Breast epithelium (tissue), 4 donors: ENCODE results near the gene SLC39A11. TPM values are rescaled to one million over a fixed set of nuclear protein-coding genes. Genes with fewer than 3 reads are reported as not detected.
"Not testable (repeated sequence)": the region's sequence is repeated elsewhere in the genome, so short reads cannot be mapped to it uniquely, and the experiment has no call there.

ENCODE experiments used
- DNase-seq, 2 donors: peaks; one replicate each; pipeline ENCODE4 v3.0.0-alpha.2; 2019; ENCODE audit warnings: low spot score in 2 of 2
- H3K27ac ChIP-seq, 2 donors: fragments of 200-600 bp; sonication (generic) in 1 of 2; one replicate each; pipeline ENCODE4 v1.5.1; 2016 to 2019; ENCODE audit warnings: mild to moderate bottlenecking in 1 of 2
- H3K27me3 ChIP-seq, 2 donors: fragments of 200-600 bp; sonication (generic) in 1 of 2; one replicate each; pipeline versions ENCODE4 v1.5.1 to v1.6.0; 2017 to 2019; ENCODE audit warnings: control low read depth in 1 of 2, mild to moderate bottlenecking in 1 of 2
- H3K36me3 ChIP-seq: fragments of 200-600 bp; one replicate; pipeline ENCODE4 v1.5.1; 2019
- H3K4me1 ChIP-seq, 2 donors: fragments of 200-600 bp; sonication (generic); one replicate each; pipeline ENCODE4 v1.5.1; 2016 to 2019; ENCODE audit warnings: control low read depth in 1 of 2
- H3K4me3 ChIP-seq, 3 donors: fragments of 200-600 bp; sonication (generic); 1 replicate in 2 of 3; 2 replicates in 1 of 3; pipeline ENCODE4 v1.5.1; 2016 to 2019; ENCODE audit warnings: mild to moderate bottlenecking in 3 of 3, moderate library complexity in 2 of 3
- H3K9me3 ChIP-seq, 2 donors: fragments of 200-600 bp; sonication (generic) in 1 of 2; one replicate each; pipeline ENCODE4 v1.5.1; 2016 to 2019; ENCODE audit warnings: control low read depth in 1 of 2
- POLR2A ChIP-seq: fragments of 450-650 bp; IDR thresholded peaks from one replicate; pipeline ENCODE4 v1.6.1; 2016; ENCODE audit warnings: antibody characterized with exemption, mild to moderate bottlenecking, moderate library complexity
- POLR2AphosphoS5 ChIP-seq, 3 donors: sonication (generic); formaldehyde crosslinking; IDR thresholded peaks; one replicate each; pipeline ENCODE4 v1.6.1; 2017; ENCODE audit warnings: antibody characterized with exemption in 3 of 3
- intact Hi-C: fragments of 100-400 bp; cut with DNase I; formaldehyde crosslinking; loops from one replicate; pipeline ENCODE4 v1.15.1; 2023; ENCODE audit warnings: low total_unique reads
- total RNA-seq, 3 donors: library from RNA; depleted of rRNA; stranded (reverse); fragments of >200 nt; gene quantifications; one replicate each; pipeline ENCODE4 v1.1.0, GENCODE V29; 2016
- TF ChIP-seq, protein P1 (sequence below), 3 donors: fragments of 450-650 bp; IDR thresholded peaks; one replicate each; pipeline ENCODE4 v1.5.1; 2016 to 2017; ENCODE audit warnings: antibody characterized with exemption in 3 of 3, mild to moderate bottlenecking in 3 of 3, moderate library complexity in 3 of 3

The SLC39A11 gene
- total RNA-seq, 3 donors from 2014 or later = 31.8 to 54.6 (median 47.0) TPM

DNA sequence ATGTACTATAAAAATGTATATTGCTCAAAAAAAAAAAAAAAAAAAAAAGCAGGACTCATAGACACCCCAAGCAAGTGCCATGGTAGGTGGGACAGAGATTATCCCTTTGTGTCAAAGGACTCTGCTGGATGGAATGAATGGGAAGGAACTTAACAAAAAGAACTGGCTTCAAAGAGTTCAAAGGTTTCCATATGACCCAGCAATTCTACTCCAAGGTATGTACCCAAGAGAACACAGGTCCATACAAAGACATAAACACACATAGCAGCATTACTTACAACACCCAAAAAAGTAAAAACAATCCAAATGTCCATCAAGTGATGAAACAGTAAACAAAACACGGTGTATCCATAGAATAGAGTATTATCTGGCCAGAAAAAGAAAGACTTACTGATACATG, 255.2 kb downstream of the SLC39A11 start:
- TF ChIP-seq POLR2A = no peak
- no peak for TF ChIP-seq POLR2AphosphoS5 (IDR thresholded peaks at IDR 0.05)
- TF ChIP-seq, protein P1, sequence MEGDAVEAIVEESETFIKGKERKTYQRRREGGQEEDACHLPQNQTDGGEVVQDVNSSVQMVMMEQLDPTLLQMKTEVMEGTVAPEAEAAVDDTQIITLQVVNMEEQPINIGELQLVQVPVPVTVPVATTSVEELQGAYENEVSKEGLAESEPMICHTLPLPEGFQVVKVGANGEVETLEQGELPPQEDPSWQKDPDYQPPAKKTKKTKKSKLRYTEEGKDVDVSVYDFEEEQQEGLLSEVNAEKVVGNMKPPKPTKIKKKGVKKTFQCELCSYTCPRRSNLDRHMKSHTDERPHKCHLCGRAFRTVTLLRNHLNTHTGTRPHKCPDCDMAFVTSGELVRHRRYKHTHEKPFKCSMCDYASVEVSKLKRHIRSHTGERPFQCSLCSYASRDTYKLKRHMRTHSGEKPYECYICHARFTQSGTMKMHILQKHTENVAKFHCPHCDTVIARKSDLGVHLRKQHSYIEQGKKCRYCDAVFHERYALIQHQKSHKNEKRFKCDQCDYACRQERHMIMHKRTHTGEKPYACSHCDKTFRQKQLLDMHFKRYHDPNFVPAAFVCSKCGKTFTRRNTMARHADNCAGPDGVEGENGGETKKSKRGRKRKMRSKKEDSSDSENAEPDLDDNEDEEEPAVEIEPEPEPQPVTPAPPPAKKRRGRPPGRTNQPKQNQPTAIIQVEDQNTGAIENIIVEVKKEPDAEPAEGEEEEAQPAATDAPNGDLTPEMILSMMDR (IDR thresholded peaks at IDR 0.05) = no peak
- no peak overlapping the region for H3K27ac ChIP-seq
- no peaks in the 10 kb centered on the region for H3K27me3 ChIP-seq
- H3K36me3 ChIP-seq = no peaks in the 10 kb centered on the region
- DNase-seq = no peak
- intact Hi-C loops = no loop called here
- H3K9me3 ChIP-seq = peaks cover 0 to 8% of the 10 kb centered on the region in 2 donors
- no peaks in the 10 kb centered on the region for H3K4me1 ChIP-seq
- H3K4me3 ChIP-seq = no peak overlapping the region

DNA sequence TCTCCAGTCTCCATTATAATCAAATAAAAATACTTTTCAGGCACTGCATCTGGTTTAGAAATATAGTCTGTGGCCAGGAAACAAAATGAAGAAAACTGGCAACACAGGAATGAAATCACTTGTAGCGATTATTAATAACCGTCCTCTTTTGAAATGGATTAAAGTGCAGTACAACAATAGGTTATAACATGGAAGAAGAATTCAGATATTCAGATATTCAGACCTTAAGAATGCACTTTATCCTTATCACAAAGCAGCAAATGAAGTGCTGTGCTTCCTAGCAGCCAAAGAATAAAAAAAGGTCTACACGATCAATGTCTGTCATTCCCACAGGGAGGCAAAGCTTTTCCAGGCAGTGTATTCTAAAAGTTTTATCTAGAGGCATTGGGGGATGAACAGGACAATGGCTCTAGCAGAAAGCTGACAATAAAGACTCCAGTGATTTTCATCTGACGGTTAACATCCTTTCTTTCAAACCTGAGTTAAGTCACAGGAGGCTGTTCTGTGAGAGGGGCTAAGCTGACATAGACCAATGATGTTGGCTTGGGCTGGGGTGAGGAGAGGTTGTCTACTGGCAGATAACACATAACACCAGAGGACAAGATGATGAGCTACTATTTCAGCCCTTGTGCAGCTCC, 259.2 kb downstream of the SLC39A11 start:
- no peaks in the 10 kb centered on the region for H3K9me3 ChIP-seq
- no peaks in the 10 kb centered on the region for H3K4me1 ChIP-seq
- H3K27me3 ChIP-seq = no peaks in the 10 kb centered on the region
- DNase-seq = no peak
- no peak for TF ChIP-seq POLR2A
- no peak for TF ChIP-seq POLR2AphosphoS5 (IDR thresholded peaks at IDR 0.05)
- TF ChIP-seq, protein P1 (IDR thresholded peaks at IDR 0.05) = no peak
- H3K4me3 ChIP-seq = no peak overlapping the region
- no peak overlapping the region for H3K27ac ChIP-seq
- H3K36me3 ChIP-seq = no peaks in the 10 kb centered on the region
- intact Hi-C loops = no loop called here

DNA sequence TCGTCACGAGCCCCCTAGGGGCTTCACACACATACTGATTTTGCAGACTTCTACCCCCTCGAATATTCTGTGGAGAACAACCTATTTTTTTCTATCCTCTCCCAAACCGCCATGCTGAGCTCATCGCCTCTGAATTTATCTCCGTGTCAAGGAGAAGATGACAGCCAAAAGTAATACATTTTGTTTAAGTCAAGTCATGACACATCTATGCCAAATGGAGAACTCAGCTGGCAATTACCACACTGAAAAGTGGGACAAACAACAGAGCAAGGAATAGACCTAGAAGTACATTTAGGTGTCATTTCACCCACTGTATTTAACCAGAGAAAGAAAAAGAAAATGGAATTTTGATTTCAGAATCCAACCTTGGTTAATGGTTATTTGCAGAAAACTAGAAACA, 260.2 kb downstream of the SLC39A11 start:
- Histone ChIP-seq H3K4me1 (no peaks in the 10 kb centered on the region), H3K27me3 (no peaks in the 10 kb centered on the region), H3K9me3 (no peaks in the 10 kb centered on the region), H3K27ac (no peak overlapping the region), H3K36me3 (no peaks in the 10 kb centered on the region), H3K4me3 (no peak overlapping the region)
- DNase-seq = no peak
- TF ChIP-seq, protein P1 (IDR thresholded peaks at IDR 0.05) = no peak
- TF ChIP-seq POLR2AphosphoS5 (IDR thresholded peaks at IDR 0.05) (no peak), POLR2A (no peak)
- intact Hi-C loops = no loop called here

DNA sequence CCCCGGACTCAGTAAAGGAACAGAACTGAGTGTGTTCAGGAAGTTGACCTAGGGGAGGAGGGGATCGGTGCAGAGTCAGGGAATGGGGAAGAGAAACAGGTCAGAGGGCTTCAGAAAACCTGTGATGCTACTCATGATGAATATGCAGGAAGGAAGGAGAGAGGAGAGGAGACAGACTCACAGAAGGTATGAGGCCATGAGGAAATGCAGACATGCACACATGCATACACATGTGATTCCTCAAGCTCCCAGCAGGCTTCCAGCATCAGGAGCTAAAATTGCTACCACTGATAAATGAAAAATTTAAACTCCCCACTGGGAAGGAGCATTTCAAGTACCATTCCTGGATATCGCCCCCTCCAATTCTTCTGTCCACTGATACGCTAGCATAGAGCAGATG, 262.6 kb downstream of the SLC39A11 start:
- H3K9me3 ChIP-seq = peaks cover 8 to 19% of the 10 kb centered on the region in 2 donors
- no peaks in the 10 kb centered on the region for H3K4me1 ChIP-seq
- H3K36me3 ChIP-seq = no peaks in the 10 kb centered on the region
- intact Hi-C loops = no loop called here
- H3K27ac ChIP-seq = no peak overlapping the region
- DNase-seq = no peak
- no peak for TF ChIP-seq POLR2AphosphoS5 (IDR thresholded peaks at IDR 0.05)
- TF ChIP-seq POLR2A = no peak
- TF ChIP-seq, protein P1 (IDR thresholded peaks at IDR 0.05) = no peak
- H3K4me3 ChIP-seq = no peak overlapping the region
- H3K27me3 ChIP-seq = no peaks in the 10 kb centered on the region

GRCh38 chr17:72826602-72827001, 265.9 kb downstream of the SLC39A11 start:
- no peaks in the 10 kb centered on the region for H3K36me3 ChIP-seq
- H3K4me1 ChIP-seq = no peaks in the 10 kb centered on the region
- DNase-seq = no peak
- no peak overlapping the region for H3K4me3 ChIP-seq
- H3K27ac ChIP-seq = no peak overlapping the region
- intact Hi-C loops = no loop called here
- no peaks in the 10 kb centered on the region for H3K27me3 ChIP-seq
- TF ChIP-seq POLR2A (no peak), POLR2AphosphoS5 (IDR thresholded peaks at IDR 0.05) (no peak)
- TF ChIP-seq, protein P1 (IDR thresholded peaks at IDR 0.05) = no peak
- H3K9me3 ChIP-seq = peaks cover 13 to 27% of the 10 kb centered on the region in 2 donors

GRCh38 chr17:72826059-72826458, 266.4 kb downstream of the SLC39A11 start:
- H3K4me3 ChIP-seq, DNase-seq, H3K4me1 ChIP-seq, H3K36me3 ChIP-seq, H3K27me3 ChIP-seq, intact Hi-C loops, H3K27ac ChIP-seq: not testable (repeated sequence)
- H3K9me3 ChIP-seq = peaks cover 13 to 27% of the 10 kb centered on the region in 2 donors
